Measurements from ENCODE around the gene CLPTM1.
"Not testable (repeated sequence)": the region's sequence is repeated elsewhere in the genome, so short reads cannot be mapped to it uniquely, and the experiment has no call there.

CLPTM1 gene

GRCh38 chr19:44955505-44956439 lies 592 bp downstream of the CLPTM1 start:
- H3K4me1 Mint-ChIP-seq (ENCODE audit: low read depth), result peaks cover 60% of the 10 kb centered on the region
- H3K27me3 Mint-ChIP-seq, result no peaks in the 10 kb centered on the region
- no peaks in the 10 kb centered on the region for H3K36me3 Mint-ChIP-seq (ENCODE audit: low read depth)
- H3K4me3 Mint-ChIP-seq, result peak overlapping the region; percentile 98
- H3K9me3 Mint-ChIP-seq, result no peaks in the 10 kb centered on the region
- peak overlapping the region; percentile 86 for H3K27ac Mint-ChIP-seq

GRCh38 chr19:44957526-44957925 lies 2.3 kb downstream of the CLPTM1 start:
- H3K9me3 Mint-ChIP-seq, result no peaks in the 10 kb centered on the region
- peak overlapping the region; percentile 63 for H3K27ac Mint-ChIP-seq
- peaks cover 5% of the 10 kb centered on the region for H3K36me3 Mint-ChIP-seq (ENCODE audit: low read depth)
- H3K27me3 Mint-ChIP-seq, result no peaks in the 10 kb centered on the region
- peak overlapping the region; percentile 98 for H3K4me3 Mint-ChIP-seq
- H3K4me1 Mint-ChIP-seq (ENCODE audit: low read depth), result peaks cover 60% of the 10 kb centered on the region

- H3K4me1 Mint-ChIP-seq (ENCODE audit: low read depth), result peaks cover 60% of the 10 kb centered on the region
- H3K27me3 Mint-ChIP-seq, result no peaks in the 10 kb centered on the region
- no peaks in the 10 kb centered on the region for H3K9me3 Mint-ChIP-seq
- H3K27ac Mint-ChIP-seq, result peak overlapping the region; percentile 63
- H3K36me3 Mint-ChIP-seq (ENCODE audit: low read depth), result peaks cover 7% of the 10 kb centered on the region
- no peak overlapping the region for H3K4me3 Mint-ChIP-seq
These were observed 2.9 kb downstream of the CLPTM1 start for GRCh38 chr19:44958090-44958489.

GRCh38 chr19:44959691-44960090 lies 4.5 kb downstream of the CLPTM1 start:
- H3K9me3 Mint-ChIP-seq, result no peaks in the 10 kb centered on the region
- H3K27me3 Mint-ChIP-seq, result no peaks in the 10 kb centered on the region
- peaks cover 11% of the 10 kb centered on the region for H3K36me3 Mint-ChIP-seq (ENCODE audit: low read depth)
- peak overlapping the region; percentile 62 for H3K27ac Mint-ChIP-seq
- peaks cover 47% of the 10 kb centered on the region for H3K4me1 Mint-ChIP-seq (ENCODE audit: low read depth)
- H3K4me3 Mint-ChIP-seq, result no peak overlapping the region

- Mint-ChIP-seq H3K4me3 (no peak overlapping the region), H3K9me3 (no peaks in the 10 kb centered on the region), H3K27ac (peak overlapping the region; percentile 67), H3K27me3 (no peaks in the 10 kb centered on the region), H3K4me1 (ENCODE audit: low read depth) (peaks cover 39% of the 10 kb centered on the region), H3K36me3 (ENCODE audit: low read depth) (peaks cover 16% of the 10 kb centered on the region)
These were observed 5.9 kb downstream of the CLPTM1 start for GRCh38 chr19:44960906-44961728.

- no peak overlapping the region for H3K4me3 Mint-ChIP-seq
- peaks cover 16% of the 10 kb centered on the region for H3K36me3 Mint-ChIP-seq (ENCODE audit: low read depth)
- peaks cover 32% of the 10 kb centered on the region for H3K4me1 Mint-ChIP-seq (ENCODE audit: low read depth)
- H3K27me3 Mint-ChIP-seq, result no peaks in the 10 kb centered on the region
- H3K9me3 Mint-ChIP-seq, result no peaks in the 10 kb centered on the region
- H3K27ac Mint-ChIP-seq, result no peak overlapping the region
These were observed 6.6 kb downstream of the CLPTM1 start for GRCh38 chr19:44961821-44962220.

- Mint-ChIP-seq H3K4me1 (ENCODE audit: low read depth) (no peaks in the 10 kb centered on the region), H3K9me3 (no peaks in the 10 kb centered on the region), H3K27me3 (no peaks in the 10 kb centered on the region), H3K36me3 (ENCODE audit: low read depth) (peaks cover 23% of the 10 kb centered on the region), H3K4me3 (no peak overlapping the region), H3K27ac (no peak overlapping the region)
These were observed 12.9 kb downstream of the CLPTM1 start for GRCh38 chr19:44968118-44968517.

GRCh38 chr19:44968670-44969069 lies 13.5 kb downstream of the CLPTM1 start:
- no peak overlapping the region for H3K27ac Mint-ChIP-seq
- no peaks in the 10 kb centered on the region for H3K27me3 Mint-ChIP-seq
- H3K36me3 Mint-ChIP-seq (ENCODE audit: low read depth), result peaks cover 27% of the 10 kb centered on the region
- no peak overlapping the region for H3K4me3 Mint-ChIP-seq
- H3K4me1 Mint-ChIP-seq (ENCODE audit: low read depth), result no peaks in the 10 kb centered on the region
- H3K9me3 Mint-ChIP-seq, result no peaks in the 10 kb centered on the region

GRCh38 chr19:44969437-44969836 lies 14.3 kb downstream of the CLPTM1 start:
- Mint-ChIP-seq H3K4me1 (ENCODE audit: low read depth) (no peaks in the 10 kb centered on the region), H3K27ac (no peak overlapping the region), H3K36me3 (ENCODE audit: low read depth) (peaks cover 29% of the 10 kb centered on the region)

GRCh38 chr19:44971451-44971850 lies 16.3 kb downstream of the CLPTM1 start:
- H3K4me3 Mint-ChIP-seq; H3K27me3 Mint-ChIP-seq; H3K4me1 Mint-ChIP-seq (ENCODE audit: low read depth); H3K27ac Mint-ChIP-seq; H3K9me3 Mint-ChIP-seq: not testable (repeated sequence)
- peaks cover 31% of the 10 kb centered on the region for H3K36me3 Mint-ChIP-seq (ENCODE audit: low read depth)

More at GRCh38 chr19:44969437-44969836, 14.3 kb downstream of the CLPTM1 start:
- no peak overlapping the region for H3K4me3 Mint-ChIP-seq
- H3K9me3 Mint-ChIP-seq, result no peaks in the 10 kb centered on the region
- H3K27me3 Mint-ChIP-seq, result no peaks in the 10 kb centered on the region

- peaks cover 34% of the 10 kb centered on the region for H3K36me3 Mint-ChIP-seq (ENCODE audit: low read depth)
- H3K27ac Mint-ChIP-seq, result no peak overlapping the region
- H3K27me3 Mint-ChIP-seq, result no peaks in the 10 kb centered on the region
These were observed 17.6 kb downstream of the CLPTM1 start for GRCh38 chr19:44972802-44973201.

GRCh38 chr19:44973982-44974735 lies 19.0 kb downstream of the CLPTM1 start:
- H3K36me3 Mint-ChIP-seq (ENCODE audit: low read depth), result peaks cover 32% of the 10 kb centered on the region
- H3K27me3 Mint-ChIP-seq, result no peaks in the 10 kb centered on the region
- no peak overlapping the region for H3K27ac Mint-ChIP-seq
- no peaks in the 10 kb centered on the region for H3K4me1 Mint-ChIP-seq (ENCODE audit: low read depth)
- no peak overlapping the region for H3K4me3 Mint-ChIP-seq
- no peaks in the 10 kb centered on the region for H3K9me3 Mint-ChIP-seq

More at GRCh38 chr19:44972802-44973201, 17.6 kb downstream of the CLPTM1 start:
- Mint-ChIP-seq H3K4me1 (ENCODE audit: low read depth) (no peaks in the 10 kb centered on the region), H3K9me3 (no peaks in the 10 kb centered on the region), H3K4me3 (no peak overlapping the region)

- Mint-ChIP-seq H3K27ac (no peak overlapping the region), H3K27me3 (no peaks in the 10 kb centered on the region), H3K36me3 (ENCODE audit: low read depth) (peaks cover 37% of the 10 kb centered on the region), H3K4me1 (ENCODE audit: low read depth) (no peaks in the 10 kb centered on the region), H3K9me3 (no peaks in the 10 kb centered on the region), H3K4me3 (no peak overlapping the region)
These were observed 19.7 kb downstream of the CLPTM1 start for GRCh38 chr19:44974857-44975256.

GRCh38 chr19:44975444-44975843 lies 20.3 kb downstream of the CLPTM1 start:
- H3K4me3 Mint-ChIP-seq, result no peak overlapping the region
- no peaks in the 10 kb centered on the region for H3K4me1 Mint-ChIP-seq (ENCODE audit: low read depth)
- H3K9me3 Mint-ChIP-seq, result no peaks in the 10 kb centered on the region
- peaks cover 37% of the 10 kb centered on the region for H3K36me3 Mint-ChIP-seq (ENCODE audit: low read depth)
- H3K27ac Mint-ChIP-seq, result no peak overlapping the region
- H3K27me3 Mint-ChIP-seq, result no peaks in the 10 kb centered on the region

Measured in stimulated activated naive CD8-positive, alpha-beta T cell treated with anti-CD3 and anti-CD28 coated beads, Interleukin-15, Interleukin-2, amounts not matched to agents 100 ng/mL and 50 ng/mL, for 24 hours (primary cell).